HG02973 (cell line): ENCODE data around the gene ETV1.

Experiments used
- ATAC-seq: cut with Tn5 transposase; IDR thresholded peaks from one replicate; pipeline ENCODE4 v1.9.1; 2021; ENCODE audit warnings: moderate library complexity; ENCODE audit not compliant: unreplicated experiment

ETV1 gene

DNA sequence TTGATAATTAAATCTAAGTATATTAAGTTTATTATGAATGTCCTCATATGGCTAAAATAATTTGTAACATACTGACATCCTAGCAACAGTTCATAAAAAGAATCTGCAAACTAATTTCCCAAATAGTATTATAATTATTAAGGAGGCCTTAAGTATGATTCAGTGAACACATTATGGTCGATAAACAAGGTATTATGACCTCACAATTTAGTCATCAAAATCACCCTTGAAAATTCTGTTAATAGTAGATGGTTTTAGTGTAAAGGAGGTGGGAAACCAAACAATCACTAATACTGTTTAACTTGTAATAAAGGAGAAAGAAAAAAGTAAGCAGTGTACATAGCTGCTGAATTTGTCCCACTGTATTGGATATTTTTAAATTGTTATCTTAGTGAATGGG lies 2.1 kb downstream of the ETV1 start:
- ATAC-seq = no peak

DNA sequence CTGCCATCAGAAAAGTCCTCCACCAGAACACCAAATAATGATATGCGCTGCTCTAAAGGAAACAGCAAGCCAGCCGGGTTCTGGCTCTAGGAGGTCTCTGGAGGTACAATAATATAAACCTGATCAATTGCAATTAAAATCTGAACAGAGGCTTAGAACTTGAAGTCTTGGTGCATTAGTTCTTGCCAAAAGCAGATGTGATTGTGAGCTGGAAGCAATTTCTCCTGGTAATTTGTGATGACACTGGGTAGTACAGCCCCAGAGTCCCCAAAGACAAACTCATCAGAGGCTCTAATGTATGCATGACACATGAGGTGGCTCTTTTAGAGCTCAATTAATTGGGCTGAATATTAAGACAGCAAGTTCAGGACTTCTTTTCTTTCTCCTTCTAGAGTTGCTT lies 3.3 kb downstream of the ETV1 start:
- ATAC-seq = no peak

DNA sequence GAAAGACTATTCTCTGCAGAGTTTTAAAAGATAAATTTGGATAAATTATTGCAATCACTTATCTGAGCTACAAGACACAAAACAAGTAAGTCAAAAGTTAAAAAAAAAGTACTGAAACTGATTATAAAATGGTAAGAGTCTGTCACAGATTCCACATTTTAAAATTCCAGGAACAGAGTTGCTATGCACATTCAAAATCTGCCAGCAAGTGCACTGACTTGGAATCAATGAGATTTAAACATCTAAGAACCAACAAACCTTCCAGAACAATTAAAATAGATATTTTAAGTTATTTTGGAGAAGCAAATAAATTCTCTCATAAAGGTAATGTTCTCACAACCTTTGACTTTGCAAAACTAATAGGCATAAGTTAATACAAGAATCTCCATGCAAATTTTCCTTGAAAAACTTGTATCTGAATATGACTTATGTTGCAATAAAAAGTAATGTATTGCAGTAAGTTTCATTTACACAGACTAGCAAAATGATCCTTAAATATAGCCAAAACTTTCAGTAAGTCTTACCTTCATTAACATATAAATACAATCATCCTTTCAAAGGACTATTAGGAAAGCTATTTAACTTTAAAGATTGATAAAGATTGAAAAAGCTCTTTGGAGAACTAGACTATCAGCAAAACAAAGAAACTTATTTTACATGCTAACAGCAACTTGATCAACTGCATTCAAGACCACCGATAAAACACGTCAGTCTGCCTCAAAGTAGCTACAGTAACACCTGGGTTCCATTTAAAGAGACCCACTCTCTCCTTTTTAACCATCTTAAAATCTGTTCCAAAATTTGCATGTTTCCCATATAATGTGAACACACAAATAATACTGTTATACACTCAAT lies 4.4 kb downstream of the ETV1 start:
- no peak for ATAC-seq

DNA sequence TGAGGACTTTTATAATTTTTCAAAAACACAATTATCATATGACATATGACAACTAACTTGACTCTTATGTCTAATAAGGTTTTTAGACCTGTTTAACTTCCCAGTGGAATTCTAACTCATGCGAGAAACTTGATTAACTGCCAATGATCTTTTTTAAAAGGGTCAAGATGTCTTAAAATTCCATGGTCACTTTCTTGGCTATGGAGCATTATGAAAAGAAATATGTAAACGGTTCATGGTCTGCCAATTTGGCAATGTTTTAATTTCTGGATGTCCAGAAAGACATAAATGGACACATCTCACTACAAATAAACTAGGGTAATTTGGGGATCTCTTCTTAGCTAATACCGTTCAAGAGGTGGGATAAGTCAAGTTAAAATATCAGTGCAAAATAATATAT lies 5.4 kb downstream of the ETV1 start:
- ATAC-seq = no peak

DNA sequence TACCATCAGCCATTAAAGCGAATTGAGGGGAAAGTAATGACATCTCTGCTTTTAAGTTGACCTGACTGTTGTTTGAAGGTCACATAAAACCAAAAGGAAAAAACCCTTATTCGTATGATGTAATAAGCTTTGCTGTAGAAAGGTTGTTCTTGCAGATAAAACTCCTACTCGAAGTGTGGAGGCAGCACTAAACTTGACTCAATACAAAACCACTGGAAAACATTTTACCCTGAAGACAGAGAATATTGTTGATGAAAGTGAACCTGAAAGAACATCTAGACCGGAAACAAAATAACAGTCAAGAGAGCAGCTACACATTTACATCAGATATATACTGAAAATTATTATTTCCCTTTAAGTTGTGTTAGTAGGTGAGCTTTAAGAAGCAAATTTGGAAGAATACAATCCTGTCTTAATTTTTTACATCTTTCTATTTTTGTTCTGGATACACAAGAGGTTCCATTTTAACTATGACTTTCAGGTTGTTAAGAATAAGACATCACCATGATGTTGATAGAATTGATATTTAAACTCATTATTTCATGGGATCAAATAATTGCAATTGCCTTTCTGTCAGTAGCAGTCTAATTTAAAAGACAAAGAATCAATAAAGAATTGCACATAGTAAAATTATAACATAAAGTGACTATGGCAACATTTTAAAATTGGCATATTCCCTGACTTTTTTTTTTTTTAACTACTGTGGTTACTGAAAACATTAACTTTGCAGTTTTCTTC lies 6.4 kb downstream of the ETV1 start:
- ATAC-seq = no peak

DNA sequence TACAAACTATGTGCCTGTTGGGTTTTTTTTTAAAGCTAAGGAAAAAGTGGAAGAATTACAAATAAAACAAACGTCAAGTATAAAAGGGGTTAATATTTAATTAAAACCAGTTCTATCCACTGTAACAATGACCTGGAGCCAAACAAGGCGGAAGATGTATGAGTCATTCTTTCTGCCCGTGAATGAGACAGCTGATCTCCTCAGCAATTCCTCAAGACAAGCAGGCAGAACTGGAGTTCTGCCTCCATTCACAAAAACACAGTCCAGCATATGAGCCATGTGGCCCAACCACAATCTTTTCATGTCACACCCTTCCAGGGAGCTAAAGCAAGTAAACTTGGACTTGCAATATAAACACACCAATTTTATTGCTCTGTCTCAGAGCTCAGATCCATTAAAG lies 8.4 kb downstream of the ETV1 start:
- no peak for ATAC-seq

DNA sequence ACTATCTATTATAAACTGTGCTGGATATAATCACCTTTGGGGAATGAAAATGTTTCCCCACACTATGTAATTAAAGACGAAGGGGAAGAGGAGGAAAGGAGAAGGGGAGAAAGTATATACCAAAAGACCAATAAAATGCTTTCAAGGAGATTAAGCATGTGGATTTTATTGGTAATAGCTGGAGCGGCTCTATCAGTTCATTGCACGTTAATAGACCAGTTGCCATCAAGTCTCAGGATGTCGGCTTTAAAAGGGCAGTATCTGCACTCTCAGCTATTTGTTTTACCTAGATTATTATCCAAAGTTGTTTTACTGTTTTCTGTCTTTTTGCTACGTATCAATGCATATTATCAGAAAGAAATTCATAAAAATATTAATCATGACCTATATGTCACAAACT lies 9.0 kb downstream of the ETV1 start:
- no peak for ATAC-seq

DNA sequence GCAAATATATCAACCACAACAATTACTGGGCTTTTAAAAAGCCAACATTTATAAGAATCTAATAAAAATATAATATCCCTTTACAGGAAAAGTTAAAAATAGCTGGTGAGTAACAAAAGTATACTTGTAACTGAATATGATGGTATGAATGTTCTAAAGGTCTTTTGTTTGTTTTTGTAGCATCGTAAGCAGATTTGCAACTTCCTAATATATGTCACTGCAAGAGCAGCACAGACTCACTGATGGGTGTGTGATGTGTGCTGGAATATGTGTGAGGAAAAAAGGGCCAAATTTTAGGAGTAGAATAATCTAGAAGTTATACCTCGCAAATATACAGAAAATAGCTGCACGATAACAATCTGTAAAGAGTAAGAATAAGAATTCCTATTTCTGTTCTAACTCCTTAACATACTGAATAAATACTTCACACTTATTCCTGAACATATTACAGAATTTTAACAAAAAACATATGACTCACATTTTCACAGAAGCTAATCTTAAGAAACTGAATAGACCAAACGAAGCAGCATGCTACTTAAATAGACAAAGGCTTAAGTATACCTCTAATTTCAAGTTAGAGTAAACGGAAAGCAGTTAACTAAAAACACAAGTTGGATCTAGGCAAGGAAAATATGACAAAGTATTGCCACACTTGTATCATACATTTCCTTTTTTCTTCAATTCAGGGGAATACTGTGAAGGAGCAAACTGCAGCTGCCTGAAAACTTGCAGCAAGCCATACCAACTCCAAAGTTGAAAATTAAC lies 9.6 kb downstream of the ETV1 start:
- no peak for ATAC-seq

DNA sequence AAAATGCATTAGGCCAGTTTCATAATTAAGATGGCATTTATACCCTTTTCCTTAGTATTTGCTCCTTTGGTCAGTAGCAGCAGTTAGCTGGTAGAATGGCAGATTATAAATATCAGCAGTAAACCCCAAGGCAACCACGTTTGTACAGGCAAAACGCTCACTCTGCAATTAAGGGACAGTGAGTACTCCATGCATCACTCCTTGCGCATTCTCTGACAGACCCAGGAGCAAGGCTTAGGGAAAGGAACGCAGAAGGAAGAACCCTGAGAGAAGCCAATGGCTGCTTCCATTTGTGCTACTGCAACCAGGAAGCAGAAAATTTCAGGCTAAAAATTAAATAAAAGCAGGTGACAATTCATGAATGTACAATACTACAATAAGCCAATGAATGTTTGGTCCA lies 12.9 kb downstream of the ETV1 start:
- ATAC-seq = no peak

DNA sequence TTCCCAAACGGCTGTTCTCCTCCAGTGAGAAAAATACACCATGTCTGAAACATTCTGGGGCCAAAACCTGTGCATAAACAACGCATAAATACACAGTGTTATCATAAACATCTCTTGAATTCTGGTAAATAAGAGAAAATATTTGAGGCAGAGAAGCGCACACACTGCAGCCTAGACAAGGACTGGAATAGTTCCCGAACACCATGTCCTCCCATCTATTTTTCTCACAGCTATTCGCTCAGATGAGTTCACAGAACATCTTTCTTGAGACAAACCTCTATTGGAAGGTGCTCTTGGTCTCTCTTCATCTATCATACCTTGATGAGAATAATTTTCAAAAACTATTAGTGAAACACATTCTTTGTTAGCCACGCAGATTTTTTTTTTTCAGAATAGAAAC lies 24.4 kb downstream of the ETV1 start:
- ATAC-seq = no peak

DNA sequence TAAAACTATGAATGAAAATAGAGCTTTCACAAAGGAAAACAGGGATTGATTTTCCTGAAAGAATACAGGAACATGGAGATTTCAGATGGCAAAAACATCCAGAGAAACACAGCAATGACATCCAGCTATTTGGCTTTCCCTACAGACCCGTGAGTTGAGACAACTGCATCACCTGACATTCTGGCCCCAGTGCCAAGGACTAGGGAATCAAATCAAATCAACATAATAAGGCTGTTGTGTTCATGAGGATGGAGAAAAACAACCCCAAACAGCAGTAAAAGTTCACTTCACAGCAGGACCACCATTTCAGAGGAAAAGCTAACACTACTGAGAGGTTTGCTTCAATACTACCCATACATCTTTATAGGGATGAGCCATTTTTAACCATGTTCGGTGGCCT lies 25.5 kb downstream of the ETV1 start:
- no peak for ATAC-seq

DNA sequence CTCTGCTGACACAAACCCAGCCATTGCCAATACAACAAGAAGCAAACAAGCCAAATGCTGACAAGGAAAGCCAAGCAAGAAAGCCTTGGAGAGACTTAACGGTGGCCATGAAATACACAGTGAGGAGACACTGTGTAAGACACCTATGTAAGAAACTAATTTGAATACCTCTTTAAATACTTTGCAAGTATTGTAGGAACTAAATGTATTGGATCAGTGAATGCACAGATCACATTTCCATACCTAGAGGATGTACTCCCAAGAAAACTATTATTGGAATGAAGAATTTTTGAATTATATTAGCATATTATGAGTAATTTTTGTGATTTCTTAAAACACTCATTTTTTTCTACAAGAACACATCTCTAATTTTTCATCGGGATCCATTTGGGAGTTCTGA lies 34.0 kb downstream of the ETV1 start:
- no peak for ATAC-seq

DNA sequence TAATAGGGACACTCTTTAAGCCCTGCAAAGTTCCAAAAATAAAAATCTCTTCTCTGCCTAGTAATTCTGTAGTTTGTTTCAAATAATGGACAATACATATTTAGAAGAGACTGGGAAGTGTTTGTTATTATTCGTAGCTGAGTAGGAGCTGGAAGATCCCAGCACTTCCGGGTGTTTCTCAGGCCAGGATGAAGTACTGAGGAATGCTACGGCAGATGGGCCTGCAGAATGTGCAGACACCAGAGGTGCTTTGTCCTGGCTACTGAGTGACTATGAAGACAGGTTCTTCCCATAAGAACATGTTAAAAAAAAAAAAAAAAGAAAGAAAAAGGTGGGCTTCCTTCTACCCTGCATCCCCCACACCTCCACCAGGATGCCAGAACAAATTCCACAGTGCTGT lies 36.1 kb downstream of the ETV1 start:
- ATAC-seq = no peak

DNA sequence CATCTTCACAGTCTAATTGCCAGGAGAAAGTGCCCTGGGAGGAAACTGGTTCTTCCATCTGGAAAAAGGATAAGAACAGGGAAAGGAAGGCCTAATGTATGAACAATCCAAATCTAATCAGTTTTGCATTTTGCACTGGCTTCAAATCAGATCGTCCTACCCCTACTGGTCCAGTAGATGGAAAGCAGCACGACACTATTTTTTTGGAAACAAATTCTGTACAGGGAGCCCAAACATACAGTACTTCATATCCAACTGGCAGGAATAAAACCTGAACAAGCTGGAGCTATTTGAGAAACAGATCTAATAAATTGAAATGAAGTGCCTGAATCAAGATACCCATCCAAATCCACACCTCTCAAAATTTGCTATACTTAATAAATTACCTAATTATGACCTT lies 36.5 kb downstream of the ETV1 start:
- no peak for ATAC-seq

DNA sequence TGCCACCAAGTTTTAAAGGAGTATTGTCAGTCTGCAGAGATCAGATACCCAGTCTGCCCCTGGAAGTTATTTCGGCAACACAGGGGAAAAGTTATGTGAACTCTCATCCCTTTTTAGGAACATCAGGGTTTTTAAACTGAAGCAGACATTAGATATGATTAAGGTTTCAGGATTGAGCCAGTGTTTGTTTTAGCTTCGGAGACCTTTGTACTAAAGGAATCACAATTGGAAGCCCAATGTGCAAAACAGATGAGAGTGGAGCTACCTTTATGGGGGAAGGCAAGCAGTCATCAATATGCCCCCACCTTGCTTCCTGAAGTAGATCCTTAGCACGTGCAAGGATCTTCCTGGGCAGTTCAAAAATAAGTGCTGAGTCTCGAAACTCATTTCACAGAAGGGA lies 39.5 kb downstream of the ETV1 start:
- no peak for ATAC-seq

DNA sequence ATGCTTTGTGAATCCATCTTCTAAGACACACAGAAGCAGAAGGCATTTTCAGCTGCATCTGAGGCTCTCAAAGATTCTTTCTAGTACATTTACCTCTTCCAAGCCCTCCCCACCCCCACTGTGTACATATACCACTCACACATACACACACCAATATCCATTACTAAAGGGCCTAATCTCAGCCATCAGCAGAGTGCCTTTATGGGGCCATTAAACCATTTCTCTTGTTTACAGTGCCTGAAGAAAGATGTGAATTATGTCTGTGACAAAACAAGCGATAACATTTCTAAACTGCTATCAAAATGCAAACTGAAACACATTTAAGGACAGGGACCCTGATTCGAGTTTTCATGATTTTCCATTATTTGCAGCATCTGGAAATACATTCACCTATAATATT lies 40.0 kb downstream of the ETV1 start:
- ATAC-seq = no peak

DNA sequence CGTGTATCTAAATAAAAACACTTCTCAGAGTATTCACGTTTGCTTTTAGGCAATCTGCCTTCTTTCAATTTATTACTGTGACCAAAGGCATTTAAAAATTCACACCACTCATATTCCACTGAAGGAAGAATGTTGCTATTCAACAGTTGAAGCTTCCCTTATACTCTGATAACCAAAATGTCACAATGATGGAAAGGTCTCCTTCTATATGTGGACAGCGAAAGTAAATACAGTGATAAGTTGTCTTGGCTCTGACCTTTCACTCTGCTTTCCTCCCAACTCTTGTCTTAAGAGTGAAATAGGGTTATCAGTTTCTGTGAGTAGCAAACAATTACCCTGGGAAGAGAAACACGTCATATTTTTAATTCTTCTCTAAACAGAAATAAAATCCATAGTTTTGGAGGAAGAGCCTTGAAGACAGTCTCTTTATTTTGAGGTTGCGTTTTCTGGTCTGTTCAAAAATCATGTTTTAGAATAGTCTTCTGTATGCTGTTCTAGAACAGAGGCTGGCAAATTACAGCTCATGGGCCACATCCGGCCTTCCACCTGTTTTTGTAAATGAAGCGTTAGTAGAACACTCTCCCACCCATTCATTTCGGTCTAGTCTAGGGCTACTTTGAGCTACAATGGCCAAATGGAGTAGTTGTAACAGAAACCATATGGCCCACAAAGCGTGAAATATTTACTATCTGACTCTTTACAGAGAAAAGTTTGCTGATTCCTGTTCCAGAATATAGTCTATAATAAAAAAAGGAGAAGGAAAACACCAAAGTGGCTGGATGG lies 41.3 kb downstream of the ETV1 start:
- ATAC-seq = no peak

DNA sequence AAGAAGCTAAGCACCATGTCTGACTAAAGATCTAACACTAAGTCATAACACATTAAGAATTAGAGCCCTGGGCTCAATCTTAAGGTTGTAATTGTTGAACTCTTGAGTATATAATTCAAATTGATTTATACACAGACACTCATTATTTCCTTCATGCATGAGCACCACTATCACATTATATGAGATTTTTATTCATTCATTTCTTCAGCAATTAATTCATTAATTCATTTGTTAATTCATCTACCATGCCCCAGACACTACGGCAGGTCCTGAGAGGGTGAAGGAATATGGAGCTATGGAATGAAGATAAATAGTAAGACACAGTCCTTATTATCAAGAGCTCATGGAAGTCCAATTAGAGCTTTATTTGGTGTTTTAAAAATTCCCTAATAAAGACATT lies 41.9 kb downstream of the ETV1 start:
- no peak for ATAC-seq

DNA sequence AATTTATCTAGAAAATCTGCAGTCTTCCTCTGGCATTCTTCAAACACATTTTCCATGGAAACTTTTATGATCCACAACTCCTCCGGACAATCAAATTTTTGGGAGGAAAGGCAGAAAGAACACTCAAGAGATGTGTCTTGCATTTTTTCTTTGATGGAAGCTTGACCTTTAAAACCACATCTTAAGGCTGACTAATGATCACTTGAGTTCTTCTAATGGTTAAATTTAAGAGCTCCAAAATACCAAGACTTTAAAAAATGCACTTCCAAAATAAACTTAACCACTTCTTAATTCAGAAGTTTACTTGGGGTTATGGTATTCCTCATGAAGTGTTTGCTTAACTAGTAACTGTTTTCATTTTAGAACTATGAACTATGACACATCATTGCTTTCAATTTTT lies 43.3 kb downstream of the ETV1 start:
- no peak for ATAC-seq

DNA sequence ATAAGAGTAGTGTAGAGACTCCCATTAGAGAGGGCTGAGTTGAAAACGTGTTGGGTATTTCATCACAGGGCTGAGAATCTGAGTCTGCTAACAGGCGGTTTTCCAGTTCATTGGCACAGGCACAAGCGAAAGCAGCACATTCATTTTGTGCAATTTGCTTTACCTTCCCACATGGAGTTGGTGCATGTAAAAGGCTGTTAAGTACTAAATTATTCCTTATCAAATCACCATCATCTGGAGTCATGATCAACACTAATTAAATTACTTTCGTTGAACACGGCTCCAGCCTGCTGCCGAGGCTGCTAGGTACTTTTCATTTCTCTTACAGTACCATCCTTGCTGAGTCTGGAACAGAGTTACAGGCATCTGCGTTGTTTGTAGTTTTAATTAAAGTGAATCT lies 43.8 kb downstream of the ETV1 start:
- no peak for ATAC-seq

DNA sequence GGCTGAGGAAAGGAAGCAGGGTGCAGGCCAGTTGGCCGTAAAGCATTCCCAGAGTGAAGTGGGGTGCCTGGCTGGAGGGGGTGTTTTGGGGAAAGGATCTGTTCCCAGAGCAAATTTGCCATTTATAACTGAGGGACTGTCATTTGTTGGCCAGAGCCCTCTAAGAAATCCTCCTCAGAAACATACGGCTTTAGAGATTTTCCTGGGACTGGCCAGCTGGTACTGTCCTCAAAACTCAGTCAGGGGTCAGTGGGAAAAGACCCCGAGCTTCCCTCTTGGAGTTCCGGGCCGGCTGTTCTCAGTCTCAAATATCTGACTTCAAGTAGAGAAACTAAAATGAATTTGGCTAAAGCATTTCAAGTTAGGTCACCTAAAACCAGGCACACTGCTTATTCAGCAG lies 55.9 kb downstream of the ETV1 start:
- no peak for ATAC-seq
